ENCODE data around the gene NTN1. TPM values are rescaled to one million over a fixed set of nuclear protein-coding genes. Genes with fewer than 3 reads are reported as not detected.

NTN1 gene
- total RNA-seq, 1 donor = 0.81 TPM

DNA sequence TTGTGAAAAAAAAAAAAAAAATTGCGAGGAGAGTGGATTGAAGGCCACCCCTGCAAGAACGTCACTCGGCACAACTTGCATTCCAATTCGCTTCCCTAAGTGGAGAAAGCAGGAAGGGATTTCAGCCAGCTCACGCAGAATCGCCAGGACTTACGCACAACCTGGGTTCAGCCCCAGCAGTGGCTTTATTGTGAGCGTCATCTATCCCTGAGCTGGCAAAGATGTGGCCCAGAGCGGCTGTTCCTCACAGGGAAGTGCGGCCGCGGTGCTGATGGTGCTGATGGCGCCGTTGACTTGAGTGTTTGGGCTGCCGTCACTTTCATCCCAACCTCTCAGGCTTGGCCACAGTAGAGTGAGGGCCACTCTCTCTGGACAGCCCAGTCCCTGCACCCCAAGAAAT, 197.6 kb downstream of the NTN1 start:
- TF ChIP-seq, protein P1, sequence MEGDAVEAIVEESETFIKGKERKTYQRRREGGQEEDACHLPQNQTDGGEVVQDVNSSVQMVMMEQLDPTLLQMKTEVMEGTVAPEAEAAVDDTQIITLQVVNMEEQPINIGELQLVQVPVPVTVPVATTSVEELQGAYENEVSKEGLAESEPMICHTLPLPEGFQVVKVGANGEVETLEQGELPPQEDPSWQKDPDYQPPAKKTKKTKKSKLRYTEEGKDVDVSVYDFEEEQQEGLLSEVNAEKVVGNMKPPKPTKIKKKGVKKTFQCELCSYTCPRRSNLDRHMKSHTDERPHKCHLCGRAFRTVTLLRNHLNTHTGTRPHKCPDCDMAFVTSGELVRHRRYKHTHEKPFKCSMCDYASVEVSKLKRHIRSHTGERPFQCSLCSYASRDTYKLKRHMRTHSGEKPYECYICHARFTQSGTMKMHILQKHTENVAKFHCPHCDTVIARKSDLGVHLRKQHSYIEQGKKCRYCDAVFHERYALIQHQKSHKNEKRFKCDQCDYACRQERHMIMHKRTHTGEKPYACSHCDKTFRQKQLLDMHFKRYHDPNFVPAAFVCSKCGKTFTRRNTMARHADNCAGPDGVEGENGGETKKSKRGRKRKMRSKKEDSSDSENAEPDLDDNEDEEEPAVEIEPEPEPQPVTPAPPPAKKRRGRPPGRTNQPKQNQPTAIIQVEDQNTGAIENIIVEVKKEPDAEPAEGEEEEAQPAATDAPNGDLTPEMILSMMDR (IDR thresholded peaks at IDR 0.05; ENCODE audit: insufficient read depth, low read length) = no peak
- H3K4me3 ChIP-seq (ENCODE audit: low read depth, low read length) = no peak overlapping the region
- DNase-seq (ENCODE audit: low read depth) = no peak

GRCh38 chr17:9219631-9220397, 198.5 kb downstream of the NTN1 start:
- DNase-seq (ENCODE audit: low read depth) = no peak

GRCh38 chr17:9220398-9221146, 199.3 kb downstream of the NTN1 start:
- DNase-seq (ENCODE audit: low read depth) = no peak
- H3K4me3 ChIP-seq (ENCODE audit: low read depth, low read length) = no peak overlapping the region
- TF ChIP-seq, protein P1 (IDR thresholded peaks at IDR 0.05; ENCODE audit: insufficient read depth, low read length) = no peak

More at GRCh38 chr17:9219631-9220397, 198.5 kb downstream of the NTN1 start:
- H3K4me3 ChIP-seq (ENCODE audit: low read depth, low read length) = no peak overlapping the region
- TF ChIP-seq, protein P1 (IDR thresholded peaks at IDR 0.05; ENCODE audit: insufficient read depth, low read length) = no peak

DNA sequence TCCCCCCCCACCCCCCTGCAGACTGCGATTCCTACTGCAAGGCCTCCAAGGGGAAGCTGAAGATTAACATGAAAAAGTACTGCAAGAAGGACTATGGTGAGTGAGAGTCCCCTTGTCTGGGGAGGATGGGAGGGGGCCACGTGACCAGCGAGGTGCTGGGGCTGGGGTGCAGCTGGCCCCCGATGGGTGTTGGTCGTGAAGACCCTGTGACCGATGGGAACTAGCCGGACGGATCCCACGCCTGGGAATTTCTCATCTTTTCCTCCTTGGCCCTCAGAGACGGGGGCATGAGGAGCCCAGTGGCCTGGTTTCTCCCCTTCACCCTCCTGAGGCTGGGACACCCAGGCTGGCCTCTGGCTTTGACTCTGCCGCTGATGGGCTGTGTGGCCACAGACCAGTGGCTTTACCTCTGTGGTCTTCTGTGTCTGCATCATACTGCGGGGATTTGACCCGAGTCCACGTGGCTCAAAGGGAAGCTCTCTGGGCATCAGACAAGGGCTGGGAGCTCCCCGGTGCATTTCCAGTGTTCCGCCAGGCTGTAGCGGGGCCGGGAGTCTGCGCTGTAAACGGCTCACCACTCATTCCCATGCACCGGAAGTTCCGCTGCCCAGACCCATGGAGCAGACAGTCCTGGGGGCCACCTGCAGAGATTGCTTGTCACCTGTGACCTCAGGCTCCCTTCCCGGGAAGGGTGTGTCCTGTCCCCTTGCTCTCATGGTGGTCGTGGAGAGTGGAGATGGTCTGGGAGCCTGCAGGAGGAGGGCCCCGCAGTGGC, 200.0 kb downstream of the NTN1 start:
- TF ChIP-seq, protein P1 (IDR thresholded peaks at IDR 0.05; ENCODE audit: insufficient read depth, low read length) = no peak
- no peak overlapping the region for H3K4me3 ChIP-seq (ENCODE audit: low read depth, low read length)
- DNase-seq (ENCODE audit: low read depth) = no peak

GRCh38 chr17:9221922-9222180, 200.5 kb downstream of the NTN1 start:
- no peak overlapping the region for H3K4me3 ChIP-seq (ENCODE audit: low read depth, low read length)
- no peak for DNase-seq (ENCODE audit: low read depth)
- TF ChIP-seq, protein P1 (IDR thresholded peaks at IDR 0.05; ENCODE audit: insufficient read depth, low read length) = no peak

DNA sequence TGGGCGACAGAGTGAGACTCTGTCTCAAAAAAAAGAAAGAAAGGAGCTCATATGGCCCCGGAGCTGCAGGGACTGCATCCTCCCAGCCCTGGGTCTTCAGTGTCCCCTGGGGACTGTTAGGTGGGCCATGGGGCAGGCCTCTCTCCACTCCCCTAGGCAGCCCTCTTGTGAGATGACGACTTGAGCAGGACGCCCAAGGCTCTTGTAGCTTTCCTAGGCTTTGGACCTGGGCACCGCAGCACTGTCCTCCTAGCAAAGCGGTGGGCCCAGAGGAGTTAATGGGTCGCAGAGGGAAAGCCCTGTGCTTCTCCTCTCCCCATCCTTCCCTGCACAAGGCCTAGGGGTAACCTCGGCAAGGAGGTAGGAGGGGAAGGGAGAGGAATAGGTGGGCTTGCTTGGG, 202.2 kb downstream of the NTN1 start:
- H3K4me3 ChIP-seq (ENCODE audit: low read depth, low read length) = no peak overlapping the region
- TF ChIP-seq, protein P1 (IDR thresholded peaks at IDR 0.05; ENCODE audit: insufficient read depth, low read length) = no peak
- no peak for DNase-seq (ENCODE audit: low read depth)
